Bronchial epithelial cell (primary cell): ENCODE measurements around the gene CBX3. TPM values are rescaled to one million over a fixed set of nuclear protein-coding genes. Genes with fewer than 3 reads are reported as not detected.
"Not testable (repeated sequence)": the region's sequence is repeated elsewhere in the genome, so short reads cannot be mapped to it uniquely, and the experiment has no call there.

Experiments
- DNase-seq: peaks from one replicate; pipeline ENCODE4 v3.0.0-alpha.2; 2010; ENCODE audit warnings: low read depth
- FAIRE-seq: peaks from 2 replicates; lab custom pipeline; 2011; peaks lifted over from hg19 to GRCh38; lab: Jason Lieb, UNC
- H3K27me3 ChIP-seq: 2 replicates; pipeline ENCODE4 v1.5.1; 2011; ENCODE audit warnings: low read length; ENCODE audit not compliant: control insufficient read depth, insufficient read depth
- H3K36me3 ChIP-seq: 2 replicates; pipeline ENCODE4 v1.5.1; 2011; ENCODE audit warnings: low read length; ENCODE audit not compliant: control insufficient read depth, insufficient read depth
- H3K4me3 ChIP-seq: 2 replicates; pipeline ENCODE4 v1.5.1; 2011; ENCODE audit warnings: mild to moderate bottlenecking, low read depth, low read length, control low read depth
- total RNA-seq: library from RNA; depleted of rRNA; stranded (reverse); fragments of >200 nt; gene quantifications from 2 replicates; pipeline ENCODE4 v1.2.1, GENCODE V29; 2014
- TF ChIP-seq, protein P1 (sequence below): IDR thresholded peaks from 2 replicates; pipeline ENCODE4 v1.5.1; 2011; ENCODE audit warnings: mild to moderate bottlenecking, moderate library complexity, low read length, control low read depth, inconsistent platforms; ENCODE audit not compliant: insufficient read depth, severe bottlenecking

The CBX3 gene
- total RNA-seq, 1 donor from 2014 or later, result 87.7 TPM

- FAIRE-seq (no peak), DNase-seq (no peak)
- TF ChIP-seq, protein P1, sequence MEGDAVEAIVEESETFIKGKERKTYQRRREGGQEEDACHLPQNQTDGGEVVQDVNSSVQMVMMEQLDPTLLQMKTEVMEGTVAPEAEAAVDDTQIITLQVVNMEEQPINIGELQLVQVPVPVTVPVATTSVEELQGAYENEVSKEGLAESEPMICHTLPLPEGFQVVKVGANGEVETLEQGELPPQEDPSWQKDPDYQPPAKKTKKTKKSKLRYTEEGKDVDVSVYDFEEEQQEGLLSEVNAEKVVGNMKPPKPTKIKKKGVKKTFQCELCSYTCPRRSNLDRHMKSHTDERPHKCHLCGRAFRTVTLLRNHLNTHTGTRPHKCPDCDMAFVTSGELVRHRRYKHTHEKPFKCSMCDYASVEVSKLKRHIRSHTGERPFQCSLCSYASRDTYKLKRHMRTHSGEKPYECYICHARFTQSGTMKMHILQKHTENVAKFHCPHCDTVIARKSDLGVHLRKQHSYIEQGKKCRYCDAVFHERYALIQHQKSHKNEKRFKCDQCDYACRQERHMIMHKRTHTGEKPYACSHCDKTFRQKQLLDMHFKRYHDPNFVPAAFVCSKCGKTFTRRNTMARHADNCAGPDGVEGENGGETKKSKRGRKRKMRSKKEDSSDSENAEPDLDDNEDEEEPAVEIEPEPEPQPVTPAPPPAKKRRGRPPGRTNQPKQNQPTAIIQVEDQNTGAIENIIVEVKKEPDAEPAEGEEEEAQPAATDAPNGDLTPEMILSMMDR, result no peak
- Histone ChIP-seq H3K36me3 (no peaks in the 10 kb centered on the region), H3K27me3 (no peaks in the 10 kb centered on the region), H3K4me3 (no peak overlapping the region)
These were observed 19.3 kb upstream of the CBX3 start for GRCh38 chr7:26182283-26182682.

DNA sequence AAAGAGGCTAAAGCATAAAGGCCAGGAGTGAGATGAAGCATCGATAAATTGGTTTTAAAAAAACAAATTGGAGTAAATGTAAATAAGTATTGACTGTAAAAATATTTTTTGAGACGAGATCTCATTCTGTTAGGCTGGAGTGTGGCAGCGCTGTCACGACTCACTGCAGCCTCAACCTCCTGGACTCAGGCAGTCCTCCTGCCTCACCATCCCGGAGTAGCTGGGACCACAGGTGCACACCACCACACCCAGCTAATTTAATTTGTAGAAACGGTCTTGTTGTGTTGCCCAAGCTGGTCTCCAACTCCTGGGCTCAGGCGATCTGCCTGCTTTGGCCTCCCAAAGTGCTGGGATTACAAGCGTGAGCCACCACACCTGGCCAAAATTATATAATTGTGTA is 18.8 kb upstream of the CBX3 start:
- H3K27me3 ChIP-seq, result no peaks in the 10 kb centered on the region
- TF ChIP-seq, protein P1, result no peak
- FAIRE-seq (no peak), DNase-seq (no peak)
- H3K36me3 ChIP-seq, result peaks cover 2% of the 10 kb centered on the region
- H3K4me3 ChIP-seq, result no peak overlapping the region

- TF ChIP-seq, protein P1, result no peak
- DNase-seq (no peak), FAIRE-seq (no peak)
- Histone ChIP-seq H3K4me3 (no peak overlapping the region), H3K27me3 (no peaks in the 10 kb centered on the region), H3K36me3 (peaks cover 3% of the 10 kb centered on the region)
These were observed 17.8 kb upstream of the CBX3 start for GRCh38 chr7:26183545-26184280.

DNA sequence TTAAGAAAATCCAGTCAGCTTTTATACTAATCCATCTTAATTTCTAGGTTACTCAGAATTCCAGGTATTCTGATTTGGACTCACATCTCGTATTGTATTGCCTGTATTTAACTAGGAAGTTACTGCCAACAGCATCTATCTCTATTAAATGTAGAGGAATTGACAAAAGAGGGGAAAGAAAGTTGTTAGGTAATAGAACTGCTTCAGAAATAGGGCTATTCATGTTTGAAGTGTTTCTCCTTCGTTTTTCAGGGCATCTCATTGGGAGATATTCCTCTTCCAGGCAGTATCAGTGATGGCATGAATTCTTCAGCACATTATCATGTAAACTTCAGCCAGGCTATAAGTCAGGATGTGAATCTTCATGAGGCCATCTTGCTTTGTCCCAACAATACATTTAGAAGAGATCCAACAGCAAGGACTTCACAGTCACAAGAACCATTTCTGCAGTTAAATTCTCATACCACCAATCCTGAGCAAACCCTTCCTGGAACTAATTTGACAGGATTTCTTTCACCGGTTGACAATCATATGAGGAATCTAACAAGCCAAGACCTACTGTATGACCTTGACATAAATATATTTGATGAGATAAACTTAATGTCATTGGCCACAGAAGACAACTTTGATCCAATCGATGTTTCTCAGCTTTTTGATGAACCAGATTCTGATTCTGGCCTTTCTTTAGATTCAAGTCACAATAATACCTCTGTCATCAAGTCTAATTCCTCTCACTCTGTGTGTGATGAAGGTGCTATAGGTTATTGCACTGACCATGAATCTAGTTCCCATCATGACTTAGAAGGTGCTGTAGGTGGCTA is 17.1 kb upstream of the CBX3 start:
- FAIRE-seq, DNase-seq, H3K4me3 ChIP-seq, H3K36me3 ChIP-seq, H3K27me3 ChIP-seq: not testable (repeated sequence)

- no peaks in the 10 kb centered on the region for H3K27me3 ChIP-seq
- no peak overlapping the region for H3K4me3 ChIP-seq
- peaks cover 5% of the 10 kb centered on the region for H3K36me3 ChIP-seq
- FAIRE-seq (no peak), DNase-seq (no peak)
- TF ChIP-seq, protein P1, result no peak
These were observed 16.3 kb upstream of the CBX3 start for GRCh38 chr7:26185131-26185843.

DNA sequence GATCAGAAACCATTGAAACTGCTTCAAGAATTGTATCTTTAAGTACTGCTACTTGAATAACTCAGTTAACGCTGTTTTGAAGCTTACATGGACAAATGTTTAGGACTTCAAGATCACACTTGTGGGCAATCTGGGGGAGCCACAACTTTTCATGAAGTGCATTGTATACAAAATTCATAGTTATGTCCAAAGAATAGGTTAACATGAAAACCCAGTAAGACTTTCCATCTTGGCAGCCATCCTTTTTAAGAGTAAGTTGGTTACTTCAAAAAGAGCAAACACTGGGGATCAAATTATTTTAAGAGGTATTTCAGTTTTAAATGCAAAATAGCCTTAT is 15.7 kb upstream of the CBX3 start:
- Histone ChIP-seq H3K27me3 (no peaks in the 10 kb centered on the region), H3K4me3 (no peak overlapping the region), H3K36me3 (peaks cover 9% of the 10 kb centered on the region)
- no peak for FAIRE-seq
- TF ChIP-seq, protein P1, result no peak
- no peak for DNase-seq
